Stimulated activated effector memory CD8-positive, alpha-beta T cell treated with anti-CD3 and anti-CD28 coated beads, Interleukin-12 subunit alpha, Interleukin-12 subunit beta, amount 100 ng/mL, for 72 hours (primary cell): ENCODE results near the gene VPS18.
A peak's percentile ranks its signal among the peaks of the same experiment; 100 is the strongest.

Experiments
- ATAC-seq: fragments of 150-1000 bp; cut with Tn5 transposase; 2 replicates; pipeline ENCODE4 v1.10.0; 2021
- DNase-seq, 2 donors: peaks; one replicate each; pipeline ENCODE4 v3.0.0; 2021 to 2022; ENCODE audit warnings: low spot score in 2 of 2
- H3K27ac Mint-ChIP-seq: one replicate; pipeline ENCODE4 v1.8.0; 2022; ENCODE audit warnings: mild to moderate bottlenecking, mixed read lengths
- H3K36me3 Mint-ChIP-seq: one replicate; pipeline ENCODE4 v1.8.0; 2022; ENCODE audit warnings: mild to moderate bottlenecking, mixed read lengths
- H3K4me1 Mint-ChIP-seq: one replicate; pipeline ENCODE4 v1.8.0; 2022; ENCODE audit warnings: mixed read lengths
- H3K4me3 Mint-ChIP-seq: one replicate; pipeline ENCODE4 v1.8.0; 2022; ENCODE audit warnings: mild to moderate bottlenecking, mixed read lengths
- H3K9me3 Mint-ChIP-seq: one replicate; pipeline ENCODE4 v1.8.0; 2022; ENCODE audit warnings: mixed read lengths

Gene VPS18

GRCh38 chr15:40942878-40943277, 48.6 kb downstream of the VPS18 start:
- peaks cover 11% of the 10 kb centered on the region for H3K36me3 Mint-ChIP-seq
- peak overlapping the region; percentile 83 for H3K27ac Mint-ChIP-seq
- no peaks in the 10 kb centered on the region for H3K9me3 Mint-ChIP-seq
- H3K4me1 Mint-ChIP-seq = peaks cover 35% of the 10 kb centered on the region
- DNase-seq (no peak), ATAC-seq (no peak)
- peak overlapping the region; percentile 78 for H3K4me3 Mint-ChIP-seq

GRCh38 chr15:40943764-40944365, 49.6 kb downstream of the VPS18 start:
- H3K9me3 Mint-ChIP-seq = no peaks in the 10 kb centered on the region
- H3K4me1 Mint-ChIP-seq = peaks cover 31% of the 10 kb centered on the region
- ATAC-seq (no peak), DNase-seq (no peak)
- peak overlapping the region; percentile 78 for H3K4me3 Mint-ChIP-seq
- H3K36me3 Mint-ChIP-seq = peaks cover 11% of the 10 kb centered on the region
- H3K27ac Mint-ChIP-seq = peak overlapping the region; percentile 83

GRCh38 chr15:40944510-40945296, 50.5 kb downstream of the VPS18 start:
- Mint-ChIP-seq H3K4me1 (peaks cover 31% of the 10 kb centered on the region), H3K27ac (peak overlapping the region; percentile 55), H3K9me3 (no peaks in the 10 kb centered on the region), H3K4me3 (peak overlapping the region; percentile 78), H3K36me3 (peaks cover 11% of the 10 kb centered on the region)
- DNase-seq = no peak
- ATAC-seq = no peak

GRCh38 chr15:40948706-40949473, 54.6 kb downstream of the VPS18 start:
- Mint-ChIP-seq H3K4me1 (peaks cover 23% of the 10 kb centered on the region), H3K4me3 (no peak overlapping the region), H3K9me3 (no peaks in the 10 kb centered on the region), H3K27ac (no peak overlapping the region), H3K36me3 (peaks cover 13% of the 10 kb centered on the region)
- DNase-seq = peak in 1 of 2 donors; percentile 48
- no peak for ATAC-seq

GRCh38 chr15:40949756-40950207, 55.5 kb downstream of the VPS18 start:
- no peak for DNase-seq
- no peak overlapping the region for H3K27ac Mint-ChIP-seq
- no peak for ATAC-seq
- H3K36me3 Mint-ChIP-seq = peaks cover 22% of the 10 kb centered on the region
- peaks cover 31% of the 10 kb centered on the region for H3K4me1 Mint-ChIP-seq
- H3K4me3 Mint-ChIP-seq = no peak overlapping the region
- H3K9me3 Mint-ChIP-seq = no peaks in the 10 kb centered on the region

GRCh38 chr15:40951764-40952163, 57.5 kb downstream of the VPS18 start:
- DNase-seq = no peak
- H3K9me3 Mint-ChIP-seq = no peaks in the 10 kb centered on the region
- H3K27ac Mint-ChIP-seq = peak overlapping the region; percentile 92
- no peak for ATAC-seq
- H3K36me3 Mint-ChIP-seq = peaks cover 42% of the 10 kb centered on the region
- H3K4me1 Mint-ChIP-seq = peaks cover 44% of the 10 kb centered on the region
- H3K4me3 Mint-ChIP-seq = peak overlapping the region; percentile 85

- H3K27ac Mint-ChIP-seq = peak overlapping the region; percentile 92
- peaks cover 44% of the 10 kb centered on the region for H3K4me1 Mint-ChIP-seq
- H3K36me3 Mint-ChIP-seq = peaks cover 49% of the 10 kb centered on the region
- ATAC-seq (no peak), DNase-seq (peak in 1 of 2 donors; percentile 69)
- peak overlapping the region; percentile 85 for H3K4me3 Mint-ChIP-seq
- no peaks in the 10 kb centered on the region for H3K9me3 Mint-ChIP-seq
Measured at GRCh38 chr15:40952301-40952900, 58.2 kb downstream of the VPS18 start.

GRCh38 chr15:40952901-40953712, 58.9 kb downstream of the VPS18 start, which contains the start of gene CHAC1:
Gene CHAC1 (plus strand): TSS chr15:40953471. CDS start chr15:40953584, 113 bp downstream.
- H3K36me3 Mint-ChIP-seq = peaks cover 52% of the 10 kb centered on the region
- ATAC-seq = peak; percentile 95
- DNase-seq = peak; percentile 88 to 98
- peak within 1 kb of the TSS; percentile 85 for H3K4me3 Mint-ChIP-seq
- H3K9me3 Mint-ChIP-seq = no peaks in the 10 kb centered on the region
- peak within 1 kb of the TSS; percentile 92 for H3K27ac Mint-ChIP-seq
- peaks cover 45% of the 10 kb centered on the region for H3K4me1 Mint-ChIP-seq
